ENCODE data around the gene GRM7. TPM values are rescaled to one million over a fixed set of nuclear protein-coding genes. Genes with fewer than 3 reads are reported as not detected.

Gene GRM7
- total RNA-seq, 1 experiment from 2014 or later, result not detected

DNA sequence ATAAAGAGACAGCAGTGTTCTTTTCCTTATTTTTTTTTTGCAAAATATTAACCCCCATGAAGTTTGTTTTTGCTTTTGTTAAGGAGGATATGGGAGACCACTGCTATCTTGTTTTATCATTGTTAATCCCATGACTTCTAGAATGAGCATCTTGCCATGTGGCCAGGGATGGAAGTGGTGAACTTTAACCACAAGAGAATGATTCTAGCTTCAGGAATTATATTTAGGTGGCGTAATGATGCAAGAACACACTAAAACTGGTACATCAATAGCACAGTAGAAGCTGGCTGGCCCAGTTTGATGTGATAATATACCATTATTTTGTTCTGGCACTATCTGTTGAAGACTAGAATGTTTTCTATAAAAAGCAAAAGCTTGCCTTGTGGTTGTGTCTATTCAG is 720.9 kb downstream of the GRM7 start (continued):
- TF ChIP-seq, protein P1, sequence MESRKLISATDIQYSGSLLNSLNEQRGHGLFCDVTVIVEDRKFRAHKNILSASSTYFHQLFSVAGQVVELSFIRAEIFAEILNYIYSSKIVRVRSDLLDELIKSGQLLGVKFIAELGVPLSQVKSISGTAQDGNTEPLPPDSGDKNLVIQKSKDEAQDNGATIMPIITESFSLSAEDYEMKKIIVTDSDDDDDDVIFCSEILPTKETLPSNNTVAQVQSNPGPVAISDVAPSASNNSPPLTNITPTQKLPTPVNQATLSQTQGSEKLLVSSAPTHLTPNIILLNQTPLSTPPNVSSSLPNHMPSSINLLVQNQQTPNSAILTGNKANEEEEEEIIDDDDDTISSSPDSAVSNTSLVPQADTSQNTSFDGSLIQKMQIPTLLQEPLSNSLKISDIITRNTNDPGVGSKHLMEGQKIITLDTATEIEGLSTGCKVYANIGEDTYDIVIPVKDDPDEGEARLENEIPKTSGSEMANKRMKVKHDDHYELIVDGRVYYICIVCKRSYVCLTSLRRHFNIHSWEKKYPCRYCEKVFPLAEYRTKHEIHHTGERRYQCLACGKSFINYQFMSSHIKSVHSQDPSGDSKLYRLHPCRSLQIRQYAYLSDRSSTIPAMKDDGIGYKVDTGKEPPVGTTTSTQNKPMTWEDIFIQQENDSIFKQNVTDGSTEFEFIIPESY (IDR thresholded peaks at IDR 0.05; ENCODE audit: extremely low read depth, insufficient replicate concordance, low read length), result no peak
- TF ChIP-seq EGR1 (IDR thresholded peaks at IDR 0.05; ENCODE audit: low read depth), result no peak
- TF ChIP-seq CBX3 (IDR thresholded peaks at IDR 0.05; ENCODE audit: low read depth), result no peak
- TF ChIP-seq EZH2phosphoT487 (IDR thresholded peaks at IDR 0.05; ENCODE audit: borderline replicate concordance), result no peak
- TF ChIP-seq ZFX (IDR thresholded peaks at IDR 0.05), result no peak
- no peak for TF ChIP-seq RAD21 (IDR thresholded peaks at IDR 0.05; ENCODE audit: low read depth)
- TF ChIP-seq CEBPB (IDR thresholded peaks at IDR 0.05; ENCODE audit: low read depth), result no peak
- TF ChIP-seq ELF1 (IDR thresholded peaks at IDR 0.05; ENCODE audit: borderline replicate concordance, low read depth), result no peak

DNA sequence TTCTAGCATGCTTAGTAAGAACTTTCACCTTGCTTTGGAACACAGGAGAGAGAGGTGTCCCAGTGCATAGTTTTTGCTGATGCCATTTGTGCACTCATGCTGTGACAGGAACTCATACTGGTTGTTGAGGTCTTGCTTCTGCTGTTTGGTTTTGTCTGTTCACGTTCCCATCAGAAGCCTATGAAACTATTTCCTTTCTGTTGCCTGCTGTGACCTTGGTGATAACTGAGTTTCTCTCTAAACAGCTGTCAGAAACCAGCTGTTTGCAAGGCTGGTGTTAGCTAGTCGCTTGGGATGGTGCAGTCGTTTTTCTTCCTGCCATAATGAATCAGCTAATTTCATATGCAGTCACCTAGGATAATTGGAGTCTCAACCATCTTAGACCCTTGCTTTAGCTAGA is 724.1 kb downstream of the GRM7 start:
- no peaks in the 10 kb centered on the region for H3K4me1 ChIP-seq (ENCODE audit: control insufficient read depth in 1 of 2, insufficient read depth in 2 of 2, low read length in 2 of 2)
- no peaks in the 10 kb centered on the region for H3K9me2 ChIP-seq (ENCODE audit: insufficient read depth)
- no peaks in the 10 kb centered on the region for H3K36me3 ChIP-seq (ENCODE audit: control insufficient read depth in 1 of 2, insufficient read depth in 2 of 2, low read length in 2 of 2)
- H3K4me2 ChIP-seq (ENCODE audit: low read length), result no peak overlapping the region
- BruUV-seq (replicated peaks), result no TSS peak
- H3K79me2 ChIP-seq (ENCODE audit: insufficient read depth, low read length), result no peaks in the 10 kb centered on the region
- RAD21 ChIA-PET (ENCODE audit: low non-redundant PET in 1 of 2, low total read pairs in 2 of 2, uncharacterized antibody in 2 of 2, unreplicated experiment in 2 of 2), result no interaction called here
- no peak for TF ChIP-seq CEBPB (IDR thresholded peaks at IDR 0.05; ENCODE audit: low read depth)
- TF ChIP-seq, protein P2, sequence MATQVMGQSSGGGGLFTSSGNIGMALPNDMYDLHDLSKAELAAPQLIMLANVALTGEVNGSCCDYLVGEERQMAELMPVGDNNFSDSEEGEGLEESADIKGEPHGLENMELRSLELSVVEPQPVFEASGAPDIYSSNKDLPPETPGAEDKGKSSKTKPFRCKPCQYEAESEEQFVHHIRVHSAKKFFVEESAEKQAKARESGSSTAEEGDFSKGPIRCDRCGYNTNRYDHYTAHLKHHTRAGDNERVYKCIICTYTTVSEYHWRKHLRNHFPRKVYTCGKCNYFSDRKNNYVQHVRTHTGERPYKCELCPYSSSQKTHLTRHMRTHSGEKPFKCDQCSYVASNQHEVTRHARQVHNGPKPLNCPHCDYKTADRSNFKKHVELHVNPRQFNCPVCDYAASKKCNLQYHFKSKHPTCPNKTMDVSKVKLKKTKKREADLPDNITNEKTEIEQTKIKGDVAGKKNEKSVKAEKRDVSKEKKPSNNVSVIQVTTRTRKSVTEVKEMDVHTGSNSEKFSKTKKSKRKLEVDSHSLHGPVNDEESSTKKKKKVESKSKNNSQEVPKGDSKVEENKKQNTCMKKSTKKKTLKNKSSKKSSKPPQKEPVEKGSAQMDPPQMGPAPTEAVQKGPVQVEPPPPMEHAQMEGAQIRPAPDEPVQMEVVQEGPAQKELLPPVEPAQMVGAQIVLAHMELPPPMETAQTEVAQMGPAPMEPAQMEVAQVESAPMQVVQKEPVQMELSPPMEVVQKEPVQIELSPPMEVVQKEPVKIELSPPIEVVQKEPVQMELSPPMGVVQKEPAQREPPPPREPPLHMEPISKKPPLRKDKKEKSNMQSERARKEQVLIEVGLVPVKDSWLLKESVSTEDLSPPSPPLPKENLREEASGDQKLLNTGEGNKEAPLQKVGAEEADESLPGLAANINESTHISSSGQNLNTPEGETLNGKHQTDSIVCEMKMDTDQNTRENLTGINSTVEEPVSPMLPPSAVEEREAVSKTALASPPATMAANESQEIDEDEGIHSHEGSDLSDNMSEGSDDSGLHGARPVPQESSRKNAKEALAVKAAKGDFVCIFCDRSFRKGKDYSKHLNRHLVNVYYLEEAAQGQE (IDR thresholded peaks at IDR 0.05; ENCODE audit: low read depth), result no peak
- TF ChIP-seq, protein P3, sequence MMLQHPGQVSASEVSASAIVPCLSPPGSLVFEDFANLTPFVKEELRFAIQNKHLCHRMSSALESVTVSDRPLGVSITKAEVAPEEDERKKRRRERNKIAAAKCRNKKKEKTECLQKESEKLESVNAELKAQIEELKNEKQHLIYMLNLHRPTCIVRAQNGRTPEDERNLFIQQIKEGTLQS (IDR thresholded peaks at IDR 0.05), result no peak
- TF ChIP-seq SRF (IDR thresholded peaks at IDR 0.05; ENCODE audit: low read depth), result no peak
- TF ChIP-seq EZH2 (IDR thresholded peaks at IDR 0.05), result no peak
- no peak for TF ChIP-seq JUND (IDR thresholded peaks at IDR 0.05)
- TF ChIP-seq, protein P4, sequence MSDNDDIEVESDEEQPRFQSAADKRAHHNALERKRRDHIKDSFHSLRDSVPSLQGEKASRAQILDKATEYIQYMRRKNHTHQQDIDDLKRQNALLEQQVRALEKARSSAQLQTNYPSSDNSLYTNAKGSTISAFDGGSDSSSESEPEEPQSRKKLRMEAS (IDR thresholded peaks at IDR 0.05), result no peak
- TF ChIP-seq POLR2A (IDR thresholded peaks at IDR 0.05; ENCODE audit: borderline replicate concordance, extremely low read depth, insufficient read depth, insufficient read length), result no peak
- H3K27me3 ChIP-seq (ENCODE audit: insufficient read depth, low read length), result no peaks in the 10 kb centered on the region
- no peak overlapping the region for H3K27ac ChIP-seq (ENCODE audit: low read depth, low read length)
- no peaks in the 10 kb centered on the region for H3K9me3 ChIP-seq (ENCODE audit: control insufficient read depth in 1 of 2, insufficient read depth in 1 of 2, low read depth in 1 of 2, low read length in 2 of 2)
- POLR2A ChIA-PET, result no interaction called here
- intact Hi-C loops (cut with micrococcal nuclease), result no loop called here
- no peak overlapping the region for H2AFZ ChIP-seq (ENCODE audit: low read depth, low read length, poor library complexity, severe bottlenecking)
- no peak overlapping the region for H3K4me3 ChIP-seq (replicated peaks in 1 of 2; ENCODE audit: low read depth in 1 of 2, low read length in 2 of 2)
- no peak for ATAC-seq
- DNase-seq (ENCODE audit: low read depth, low spot score), result no peak
- no peaks in the 10 kb centered on the region for H4K20me1 ChIP-seq (ENCODE audit: insufficient read depth)
- H3K9ac ChIP-seq (ENCODE audit: low read length), result no peak overlapping the region
- CTCF ChIA-PET, result no interaction called here
